ENCODE measurements around the gene TBC1D9B. TPM values are rescaled to one million over a fixed set of nuclear protein-coding genes. Genes with fewer than 3 reads are reported as not detected.

The TBC1D9B gene
- total and polyA plus RNA-seq, 9 of the 15 experiments (the other 6 are each of a cell fraction or from before 2014, with no cell fraction given): 2.9 to 59.1 (median 33.5) TPM

- CTCF ChIA-PET (ENCODE audit: low intra/inter-chr PET ratio): no interaction called here
Measured at GRCh38 chr5:179876610-179876952, 31.1 kb downstream of the TBC1D9B start.

More at GRCh38 chr5:179876610-179876952, 31.1 kb downstream of the TBC1D9B start:
- BruUV-seq (replicated peaks): no TSS peak
- no peaks in the 10 kb centered on the region for H3K27me3 ChIP-seq (ENCODE audit: control insufficient read depth in 2 of 2, insufficient read depth in 2 of 2, low read length in 2 of 2)
- POLR2A ChIA-PET: interaction anchor here (0.6 to 0.7 kb wide), 2 partner anchors 115 to 127 kb away, joined by 3 read pairs; no protein-coding TSS in a partner anchor
- TF ChIP-seq ZBTB11 (CRISPR knock-in tag; IDR thresholded peaks at IDR 0.05) (no peak), GTF2E2 (tag; IDR thresholded peaks at IDR 0.05) (no peak), ZFPM2 (CRISPR knock-in tag; IDR thresholded peaks at IDR 0.05) (no peak), SMARCA4 (IDR thresholded peaks at IDR 0.05) (no peak)
- H3K4me2 ChIP-seq (ENCODE audit: insufficient read depth, low read length): no peak overlapping the region
- H3K9me1 ChIP-seq (ENCODE audit: control insufficient read depth, insufficient read depth, low read length): no peaks in the 10 kb centered on the region
- 81% methylated on average over 3 of the region's 3 CpGs for WGBS (ENCODE audit: insufficient coverage, low coverage, missing lambda C conversion rate)
- no peaks in the 10 kb centered on the region for H3K79me2 ChIP-seq (ENCODE audit: control insufficient read depth, insufficient read depth, low read length)
- in situ Hi-C loops (cut with MboI) (no loop called here), intact Hi-C loops (cut with micrococcal nuclease) (no loop called here)
- H3K9ac ChIP-seq (ENCODE audit: insufficient read depth in 1 of 2, low read depth in 2 of 2, low read length in 2 of 2): no peak overlapping the region
- no peaks in the 10 kb centered on the region; the same call in 1 of the 2 replicates for H4K20me1 ChIP-seq (replicated peaks; ENCODE audit: control insufficient read depth, insufficient read depth, low read length)
- ATAC-seq (no peak), FAIRE-seq (no peak), DNase-seq (ENCODE audit: extremely low read depth in 1 of 4, low spot score in 3 of 4) (no peak)
- H3K27ac ChIP-seq (ENCODE audit: extremely low read depth, low read depth, low read length): no peak overlapping the region
- no peak overlapping the region for H3K4me3 ChIP-seq
- peaks cover 72% of the 10 kb centered on the region; the same call in 2 of the 3 replicates for H3K36me3 ChIP-seq (ENCODE audit: control insufficient read depth, insufficient read depth, low read length)
- no peaks in the 10 kb centered on the region for H3K9me3 ChIP-seq (replicated peaks; ENCODE audit: control insufficient read depth, insufficient read depth, low read depth, low read length)
- no peak overlapping the region for H2AFZ ChIP-seq (ENCODE audit: low read depth, low read length)
- no peaks in the 10 kb centered on the region; a peak in 1 of 5 replicates for H3K4me1 ChIP-seq (replicated peaks in 1 of 2; ENCODE audit: control insufficient read depth in 2 of 2, insufficient read depth in 2 of 2, low read length in 2 of 2)

Data from K562 (cell line).